GM20000 (cell line): ENCODE results near the gene TLN1.

ENCODE experiments used
- DNase-seq: peaks from one replicate; pipeline ENCODE4 v3.0.0; 2012; ENCODE audit warnings: low spot score
- CTCF ChIP-seq: IDR thresholded peaks from 2 replicates; pipeline ENCODE4 v1.5.1; 2012; ENCODE audit warnings: mild to moderate bottlenecking, control low read depth; ENCODE audit errors: extremely low read depth, missing control alignments

Gene TLN1

DNA sequence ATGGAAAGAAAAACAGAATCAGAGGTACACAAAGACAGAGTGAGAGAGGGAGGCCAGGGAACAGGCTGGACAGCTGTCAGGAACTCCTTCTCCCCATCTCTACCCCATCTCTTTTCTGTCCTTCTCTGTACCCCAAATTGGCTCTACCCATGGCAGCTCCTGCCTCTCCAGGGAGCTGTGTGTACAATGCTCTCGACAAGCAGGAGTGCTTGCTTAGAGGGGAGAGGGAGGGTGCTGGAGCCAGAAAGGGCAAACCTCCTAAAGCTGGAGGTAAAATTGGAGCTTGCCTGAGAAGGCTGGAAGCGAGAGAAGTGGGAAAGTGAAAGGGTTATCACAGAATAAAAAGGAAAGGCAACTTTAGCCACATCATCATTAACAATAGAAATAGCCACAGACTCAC is 48.7 kb downstream of the TLN1 start:
- no peak for TF ChIP-seq CTCF
- no peak for DNase-seq

DNA sequence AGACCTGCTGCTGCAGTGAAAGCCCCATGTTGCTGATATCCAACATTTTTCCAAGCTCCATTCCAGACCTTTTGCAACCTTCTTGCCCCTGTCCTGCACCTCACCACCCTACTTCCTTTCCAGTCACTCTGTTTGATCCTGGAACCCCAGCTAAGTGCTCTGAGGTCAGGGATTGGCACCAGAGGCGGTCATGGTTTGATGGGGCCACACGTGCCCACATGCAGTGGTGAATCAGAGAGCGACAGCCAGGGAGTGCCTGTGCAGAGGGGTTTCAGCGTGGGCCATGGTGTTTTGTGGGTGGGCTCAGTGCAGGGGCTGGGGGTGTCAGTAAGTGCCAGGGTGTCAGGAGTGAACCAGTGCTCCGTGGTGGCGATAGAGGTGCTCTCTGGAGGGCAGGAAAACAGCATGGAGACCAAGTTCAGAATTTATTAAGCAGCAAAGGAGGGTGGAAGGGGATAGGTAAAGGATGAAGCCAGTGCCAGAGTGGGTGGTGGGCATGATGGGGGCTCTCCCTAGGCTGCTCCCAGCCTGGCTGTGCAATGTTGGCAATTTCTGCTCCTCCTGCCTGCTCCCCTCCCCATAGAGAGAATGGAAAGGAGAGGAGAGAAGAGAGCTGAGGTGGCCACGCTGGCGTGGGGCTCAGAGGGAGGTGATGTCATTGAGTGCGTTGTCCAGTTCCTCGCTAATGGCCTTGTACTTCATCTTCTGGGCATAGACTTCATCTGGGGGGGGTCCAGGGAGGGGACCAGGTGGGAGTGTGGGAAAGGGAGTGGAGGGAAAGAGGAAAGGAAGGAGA is 49.3 kb downstream of the TLN1 start:
- TF ChIP-seq CTCF = no peak

GRCh38 chr9:35682051-35682450 is 49.9 kb downstream of the TLN1 start:
- no peak for TF ChIP-seq CTCF

More for the DNA sequence above, 49.3 kb downstream of the TLN1 start:
- no peak for DNase-seq

DNA sequence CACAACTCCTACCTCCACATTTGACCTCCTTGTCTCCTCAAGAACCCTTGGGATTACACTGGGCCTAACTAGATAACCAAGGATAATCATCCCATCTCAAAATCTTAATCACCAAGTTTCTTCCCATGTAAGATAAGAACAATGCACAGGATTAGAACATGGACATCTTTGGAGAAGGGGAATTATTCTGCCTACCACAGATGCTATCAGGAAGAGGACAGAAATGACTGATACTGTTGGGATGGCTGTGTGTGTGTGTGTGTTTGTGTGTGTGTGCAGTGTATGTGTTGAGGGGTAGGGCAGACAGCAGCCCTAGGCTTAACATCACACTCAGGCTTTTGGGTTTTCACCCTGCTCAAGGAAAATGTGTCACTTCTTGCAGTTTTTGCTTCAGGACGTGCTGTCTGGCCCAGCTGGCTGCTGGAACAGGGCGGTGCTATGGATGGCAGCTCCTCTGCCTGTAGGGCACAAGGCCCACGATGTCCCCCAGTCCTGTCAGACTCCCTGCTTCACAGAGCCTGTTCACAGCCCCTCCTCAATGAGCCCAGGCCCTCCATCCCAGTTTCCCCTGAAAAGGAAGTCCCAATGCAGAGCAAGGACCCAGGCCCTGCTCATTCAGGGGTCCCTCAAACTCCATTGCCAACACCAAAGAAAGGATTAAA is 50.5 kb downstream of the TLN1 start:
- TF ChIP-seq CTCF = no peak
- no peak for DNase-seq

More at GRCh38 chr9:35682051-35682450, 49.9 kb downstream of the TLN1 start:
- no peak for DNase-seq

GRCh38 chr9:35680331-35681105 is 51.5 kb downstream of the TLN1 start:
- DNase-seq = peak; percentile 66
- no peak for TF ChIP-seq CTCF

DNA sequence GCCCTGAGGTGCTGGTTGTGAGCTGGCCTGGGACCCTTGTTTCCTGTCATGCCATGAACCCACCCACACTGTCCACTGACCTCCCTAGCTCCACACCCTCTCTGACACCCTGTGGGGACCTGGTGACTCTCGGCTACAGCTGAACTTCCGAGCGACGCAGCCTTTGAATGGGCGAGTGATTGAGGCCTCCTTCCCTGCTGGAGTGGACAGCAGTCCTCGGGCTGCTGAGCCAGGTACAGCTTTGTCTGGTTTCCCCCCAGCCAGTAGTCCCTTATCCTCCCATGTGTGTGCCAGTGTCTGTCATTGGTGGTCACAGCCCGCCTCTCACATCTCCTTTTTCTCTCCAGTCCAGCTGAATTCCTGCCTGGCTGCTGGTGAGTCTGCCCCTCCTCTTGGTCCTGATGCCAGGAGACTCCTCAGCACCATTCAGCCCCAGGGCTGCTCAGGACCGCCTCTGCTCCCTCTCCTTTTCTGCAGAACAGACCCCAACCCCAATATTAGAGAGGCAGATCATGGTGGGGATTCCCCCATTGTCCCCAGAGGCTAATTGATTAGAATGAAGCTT is 52.1 kb downstream of the TLN1 start:
- TF ChIP-seq CTCF = no peak
- no peak for DNase-seq

GRCh38 chr9:35679091-35679490 is 52.9 kb downstream of the TLN1 start:
- DNase-seq = no peak
- TF ChIP-seq CTCF = no peak
